ENCODE results near the gene SLC9B2. TPM values are rescaled to one million over a fixed set of nuclear protein-coding genes. Genes with fewer than 3 reads are reported as not detected.

SLC9B2 gene, protein sequence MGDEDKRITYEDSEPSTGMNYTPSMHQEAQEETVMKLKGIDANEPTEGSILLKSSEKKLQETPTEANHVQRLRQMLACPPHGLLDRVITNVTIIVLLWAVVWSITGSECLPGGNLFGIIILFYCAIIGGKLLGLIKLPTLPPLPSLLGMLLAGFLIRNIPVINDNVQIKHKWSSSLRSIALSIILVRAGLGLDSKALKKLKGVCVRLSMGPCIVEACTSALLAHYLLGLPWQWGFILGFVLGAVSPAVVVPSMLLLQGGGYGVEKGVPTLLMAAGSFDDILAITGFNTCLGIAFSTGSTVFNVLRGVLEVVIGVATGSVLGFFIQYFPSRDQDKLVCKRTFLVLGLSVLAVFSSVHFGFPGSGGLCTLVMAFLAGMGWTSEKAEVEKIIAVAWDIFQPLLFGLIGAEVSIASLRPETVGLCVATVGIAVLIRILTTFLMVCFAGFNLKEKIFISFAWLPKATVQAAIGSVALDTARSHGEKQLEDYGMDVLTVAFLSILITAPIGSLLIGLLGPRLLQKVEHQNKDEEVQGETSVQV
- 10 to 100 TPM in 1 of 4 donors, 1 to 10 TPM in 3; 4.2 to 11.9 (median 5.6) TPM for total RNA-seq

DNA sequence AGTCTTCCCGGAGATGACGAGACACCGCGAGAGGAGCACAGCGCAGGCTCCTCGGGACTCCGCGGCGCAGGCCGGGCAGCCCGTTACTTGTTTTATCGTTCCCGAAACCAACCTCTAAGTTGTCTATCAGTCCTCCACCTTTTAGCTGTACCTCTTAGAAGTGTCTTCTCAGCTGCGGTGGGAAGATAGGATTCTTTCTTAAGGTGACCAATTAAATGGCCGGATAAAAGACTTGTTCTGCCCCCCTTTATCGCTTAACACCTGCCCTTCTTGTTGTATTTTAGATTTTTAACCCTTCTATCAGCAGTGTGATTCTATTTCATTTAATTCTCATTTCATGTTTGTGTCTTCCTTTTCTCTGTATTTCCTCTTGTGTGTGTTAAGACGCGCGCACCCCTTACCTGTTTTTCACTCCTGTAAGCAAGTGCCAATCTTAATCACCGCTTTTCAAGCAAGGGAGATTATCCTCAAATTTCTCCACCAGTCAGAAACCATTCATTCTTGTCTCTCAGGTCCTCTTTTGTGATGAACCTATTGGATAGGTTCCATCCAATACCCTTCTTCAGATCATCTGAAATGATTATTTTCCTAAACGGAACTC is at the start of gene SLC9B2:
SLC9B2 (minus strand) TSS at position 15 of the 601 bp plus-strand sequence. CDS start 9,211 bp downstream, outside the sequence.
- DNase-seq (ENCODE audit: low spot score in 2 of 2) = no peak
- peak within 1 kb of the TSS; percentile 79 for H3K27ac ChIP-seq
- WGBS = 21% methylated on average over 21 of the region's 21 CpGs
- no peaks in the 10 kb centered on the region for H3K9me3 ChIP-seq
- peak within 1 kb of the TSS; percentile 62 for H3K4me3 ChIP-seq
- H3K4me1 ChIP-seq = peaks cover 28% of the 10 kb centered on the region
- H3K36me3 ChIP-seq = peaks cover 19% of the 10 kb centered on the region
- H3K27me3 ChIP-seq = no peaks in the 10 kb centered on the region
- TF ChIP-seq, protein P1, sequence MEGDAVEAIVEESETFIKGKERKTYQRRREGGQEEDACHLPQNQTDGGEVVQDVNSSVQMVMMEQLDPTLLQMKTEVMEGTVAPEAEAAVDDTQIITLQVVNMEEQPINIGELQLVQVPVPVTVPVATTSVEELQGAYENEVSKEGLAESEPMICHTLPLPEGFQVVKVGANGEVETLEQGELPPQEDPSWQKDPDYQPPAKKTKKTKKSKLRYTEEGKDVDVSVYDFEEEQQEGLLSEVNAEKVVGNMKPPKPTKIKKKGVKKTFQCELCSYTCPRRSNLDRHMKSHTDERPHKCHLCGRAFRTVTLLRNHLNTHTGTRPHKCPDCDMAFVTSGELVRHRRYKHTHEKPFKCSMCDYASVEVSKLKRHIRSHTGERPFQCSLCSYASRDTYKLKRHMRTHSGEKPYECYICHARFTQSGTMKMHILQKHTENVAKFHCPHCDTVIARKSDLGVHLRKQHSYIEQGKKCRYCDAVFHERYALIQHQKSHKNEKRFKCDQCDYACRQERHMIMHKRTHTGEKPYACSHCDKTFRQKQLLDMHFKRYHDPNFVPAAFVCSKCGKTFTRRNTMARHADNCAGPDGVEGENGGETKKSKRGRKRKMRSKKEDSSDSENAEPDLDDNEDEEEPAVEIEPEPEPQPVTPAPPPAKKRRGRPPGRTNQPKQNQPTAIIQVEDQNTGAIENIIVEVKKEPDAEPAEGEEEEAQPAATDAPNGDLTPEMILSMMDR (IDR thresholded peaks at IDR 0.05) = no peak
- TF ChIP-seq POLR2AphosphoS5 (IDR thresholded peaks at IDR 0.05) = no peak
- TF ChIP-seq EP300 (IDR thresholded peaks at IDR 0.05) = no peak
- TF ChIP-seq POLR2A (IDR thresholded peaks at IDR 0.05) = no peak

- DNase-seq (ENCODE audit: low spot score in 2 of 2) = no peak
- Histone ChIP-seq H3K9me3 (no peaks in the 10 kb centered on the region), H3K27ac (no peak overlapping the region), H3K36me3 (no peaks in the 10 kb centered on the region), H3K4me3 (no peak overlapping the region), H3K4me1 (no peaks in the 10 kb centered on the region), H3K27me3 (no peaks in the 10 kb centered on the region)
- no peak for TF ChIP-seq EP300 (IDR thresholded peaks at IDR 0.05)
- 92% methylated on average over 3 of the region's 3 CpGs for WGBS
Measured at GRCh38 chr4:103126126-103126525, 49.6 kb upstream of the SLC9B2 start.

GRCh38 chr4:103123114-103123513 is 46.6 kb upstream of the SLC9B2 start:
- Histone ChIP-seq H3K27ac (no peak overlapping the region), H3K4me1 (no peaks in the 10 kb centered on the region), H3K9me3 (no peaks in the 10 kb centered on the region), H3K4me3 (no peak overlapping the region), H3K36me3 (no peaks in the 10 kb centered on the region), H3K27me3 (no peaks in the 10 kb centered on the region)
- no peak for TF ChIP-seq POLR2AphosphoS5 (IDR thresholded peaks at IDR 0.05)
- TF ChIP-seq POLR2A (IDR thresholded peaks at IDR 0.05) = no peak
- no peak for TF ChIP-seq EP300 (IDR thresholded peaks at IDR 0.05)
- TF ChIP-seq, protein P1 (IDR thresholded peaks at IDR 0.05) = no peak
- 96% methylated on average over 3 of the region's 3 CpGs for WGBS
- no peak for DNase-seq (ENCODE audit: low spot score in 2 of 2)

DNA sequence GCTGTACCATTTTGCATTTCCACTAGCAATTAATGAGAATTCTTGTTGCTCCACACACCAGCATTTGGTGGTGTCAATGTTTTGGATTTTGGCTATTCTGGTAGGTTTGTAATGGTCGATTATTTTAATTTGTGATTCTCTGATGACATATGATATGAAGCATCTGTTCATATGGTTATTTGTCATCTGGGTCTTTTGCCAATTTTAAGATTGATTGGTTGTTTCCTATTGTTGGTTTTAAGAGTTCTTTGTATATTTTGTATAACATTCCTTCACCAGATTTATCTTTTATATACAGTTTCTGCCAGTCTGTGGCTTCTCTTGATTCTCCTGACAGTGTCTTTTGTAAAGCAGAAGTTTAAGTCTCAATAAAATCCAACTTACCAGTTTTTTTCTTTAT is 41.6 kb upstream of the SLC9B2 start:
- no peak overlapping the region for H3K4me3 ChIP-seq
- H3K27me3 ChIP-seq = no peaks in the 10 kb centered on the region
- no peak for DNase-seq (ENCODE audit: low spot score in 2 of 2)
- no peak overlapping the region for H3K27ac ChIP-seq
- H3K36me3 ChIP-seq = no peaks in the 10 kb centered on the region
- H3K9me3 ChIP-seq = no peaks in the 10 kb centered on the region
- no peaks in the 10 kb centered on the region for H3K4me1 ChIP-seq
- TF ChIP-seq POLR2A (IDR thresholded peaks at IDR 0.05) (no peak), POLR2AphosphoS5 (IDR thresholded peaks at IDR 0.05) (no peak)
- WGBS = 74% methylated on average over 1 of the region's 1 CpG

- H3K4me3 ChIP-seq = no peak overlapping the region
- H3K27me3 ChIP-seq = no peaks in the 10 kb centered on the region
- no peak overlapping the region for H3K27ac ChIP-seq
- DNase-seq (ENCODE audit: low spot score in 2 of 2) = no peak
- TF ChIP-seq POLR2A (IDR thresholded peaks at IDR 0.05) (no peak), EP300 (IDR thresholded peaks at IDR 0.05) (no peak), POLR2AphosphoS5 (IDR thresholded peaks at IDR 0.05) (no peak)
- TF ChIP-seq, protein P1 (IDR thresholded peaks at IDR 0.05) = no peak
- no peaks in the 10 kb centered on the region for H3K36me3 ChIP-seq
- H3K9me3 ChIP-seq = no peaks in the 10 kb centered on the region
- H3K4me1 ChIP-seq = no peaks in the 10 kb centered on the region
- WGBS = 94% methylated on average over 4 of the region's 4 CpGs
Measured at GRCh38 chr4:103111598-103111997, 35.0 kb upstream of the SLC9B2 start.

- H3K27me3 ChIP-seq = no peaks in the 10 kb centered on the region
- DNase-seq (ENCODE audit: low spot score in 2 of 2) = no peak
- 94% methylated on average over 4 of the region's 4 CpGs for WGBS
- no peak overlapping the region for H3K27ac ChIP-seq
- no peaks in the 10 kb centered on the region for H3K4me1 ChIP-seq
- H3K36me3 ChIP-seq = no peaks in the 10 kb centered on the region
- TF ChIP-seq EP300 (IDR thresholded peaks at IDR 0.05) (no peak), POLR2AphosphoS5 (IDR thresholded peaks at IDR 0.05) (no peak), POLR2A (IDR thresholded peaks at IDR 0.05) (no peak)
- TF ChIP-seq, protein P1 (IDR thresholded peaks at IDR 0.05) = no peak
- H3K4me3 ChIP-seq = no peak overlapping the region
- H3K9me3 ChIP-seq = no peaks in the 10 kb centered on the region
Measured at GRCh38 chr4:103108542-103108941, 32.0 kb upstream of the SLC9B2 start.

All from suprapubic skin (tissue), 4 donors.